ENCODE data around the gene UNC80.

Gene UNC80

DNA sequence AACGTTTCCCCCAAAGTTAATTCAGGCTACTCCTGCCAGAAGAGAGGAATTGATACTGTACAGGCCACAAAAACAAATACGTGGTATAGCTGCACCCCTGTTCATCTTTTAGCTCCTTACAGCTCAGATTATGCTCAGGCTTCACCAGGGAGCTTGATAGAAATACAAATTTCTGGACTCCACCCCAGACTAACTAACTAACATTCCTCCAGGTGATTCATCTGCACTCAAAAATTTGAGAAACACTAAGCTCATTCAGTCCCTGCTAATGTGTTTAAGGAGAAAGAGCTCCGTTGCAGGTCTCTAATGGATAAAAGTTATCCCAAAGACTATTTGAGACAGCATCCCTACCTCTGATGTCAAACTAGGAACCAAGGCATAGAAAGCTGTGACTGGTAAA lies 36.8 kb upstream of the UNC80 start:
- no peaks in the 10 kb centered on the region for H3K4me1 ChIP-seq (ENCODE audit: low read length)
- H3K9ac ChIP-seq (ENCODE audit: low read length) = no peak overlapping the region
- no peaks in the 10 kb centered on the region for H3F3A ChIP-seq (ENCODE audit: insufficient read depth, low read length)
- H3K27ac ChIP-seq (ENCODE audit: low read length) = no peak overlapping the region
- no peak for DNase-seq
- no peaks in the 10 kb centered on the region for H3K36me3 ChIP-seq (replicated peaks; ENCODE audit: insufficient read depth, low read length)
- TF ChIP-seq, protein P1, sequence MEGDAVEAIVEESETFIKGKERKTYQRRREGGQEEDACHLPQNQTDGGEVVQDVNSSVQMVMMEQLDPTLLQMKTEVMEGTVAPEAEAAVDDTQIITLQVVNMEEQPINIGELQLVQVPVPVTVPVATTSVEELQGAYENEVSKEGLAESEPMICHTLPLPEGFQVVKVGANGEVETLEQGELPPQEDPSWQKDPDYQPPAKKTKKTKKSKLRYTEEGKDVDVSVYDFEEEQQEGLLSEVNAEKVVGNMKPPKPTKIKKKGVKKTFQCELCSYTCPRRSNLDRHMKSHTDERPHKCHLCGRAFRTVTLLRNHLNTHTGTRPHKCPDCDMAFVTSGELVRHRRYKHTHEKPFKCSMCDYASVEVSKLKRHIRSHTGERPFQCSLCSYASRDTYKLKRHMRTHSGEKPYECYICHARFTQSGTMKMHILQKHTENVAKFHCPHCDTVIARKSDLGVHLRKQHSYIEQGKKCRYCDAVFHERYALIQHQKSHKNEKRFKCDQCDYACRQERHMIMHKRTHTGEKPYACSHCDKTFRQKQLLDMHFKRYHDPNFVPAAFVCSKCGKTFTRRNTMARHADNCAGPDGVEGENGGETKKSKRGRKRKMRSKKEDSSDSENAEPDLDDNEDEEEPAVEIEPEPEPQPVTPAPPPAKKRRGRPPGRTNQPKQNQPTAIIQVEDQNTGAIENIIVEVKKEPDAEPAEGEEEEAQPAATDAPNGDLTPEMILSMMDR (IDR thresholded peaks at IDR 0.05; ENCODE audit: low read length) = no peak
- TF ChIP-seq EZH2 (optimal IDR thresholded peaks at IDR 0.05; ENCODE audit: low read depth, low read length) (no peak), EZH2phosphoT487 (IDR thresholded peaks at IDR 0.05; ENCODE audit: low read length) (no peak)
- no peaks in the 10 kb centered on the region for H3K27me3 ChIP-seq (replicated peaks; ENCODE audit: insufficient read depth, low read length)
- no peaks in the 10 kb centered on the region for H3K9me3 ChIP-seq (replicated peaks; ENCODE audit: insufficient read depth, low read length)
- no peaks in the 10 kb centered on the region for H3K9me2 ChIP-seq (replicated peaks; ENCODE audit: insufficient read depth, low read length)
- H3K4me3 ChIP-seq (ENCODE audit: low read length) = no peak overlapping the region
- no peaks in the 10 kb centered on the region for H3K79me2 ChIP-seq (ENCODE audit: low read length)
- H3K4me2 ChIP-seq (ENCODE audit: low read depth, low read length) = no peak overlapping the region
- H2AFZ ChIP-seq (ENCODE audit: low read length) = no peak overlapping the region
- no peaks in the 10 kb centered on the region for H4K20me1 ChIP-seq (ENCODE audit: insufficient read depth, low read length)

DNA sequence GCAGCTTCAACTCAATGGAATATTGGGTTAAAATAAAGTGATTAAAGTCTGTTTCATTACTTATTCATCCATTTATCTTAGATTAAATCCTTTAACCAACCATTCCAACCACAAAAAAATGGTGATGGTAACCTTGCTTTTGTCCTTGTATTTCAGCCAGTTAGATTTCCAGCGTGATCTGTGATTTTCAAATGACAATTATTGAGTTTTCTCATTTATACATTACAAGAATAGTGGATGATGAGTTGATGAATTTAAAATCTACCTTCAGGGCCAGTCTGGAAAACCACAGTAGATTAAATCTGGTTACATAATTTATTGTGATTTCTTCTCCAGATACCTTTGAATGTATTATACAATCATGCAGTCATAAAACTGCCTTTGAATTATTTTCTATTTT lies 29.7 kb upstream of the UNC80 start:
- Histone ChIP-seq H3K9me3 (replicated peaks; ENCODE audit: insufficient read depth, low read length) (no peaks in the 10 kb centered on the region), H3K4me1 (ENCODE audit: low read length) (no peaks in the 10 kb centered on the region), H3F3A (ENCODE audit: insufficient read depth, low read length) (no peaks in the 10 kb centered on the region), H3K4me3 (ENCODE audit: low read length) (no peak overlapping the region), H3K79me2 (ENCODE audit: low read length) (no peaks in the 10 kb centered on the region), H3K36me3 (replicated peaks; ENCODE audit: insufficient read depth, low read length) (no peaks in the 10 kb centered on the region), H4K20me1 (ENCODE audit: insufficient read depth, low read length) (no peaks in the 10 kb centered on the region), H3K27me3 (replicated peaks; ENCODE audit: insufficient read depth, low read length) (no peaks in the 10 kb centered on the region), H3K4me2 (ENCODE audit: low read depth, low read length) (no peak overlapping the region), H2AFZ (ENCODE audit: low read length) (no peak overlapping the region), H3K9me2 (replicated peaks; ENCODE audit: insufficient read depth, low read length) (no peaks in the 10 kb centered on the region), H3K9ac (ENCODE audit: low read length) (no peak overlapping the region), H3K27ac (ENCODE audit: low read length) (no peak overlapping the region)
- TF ChIP-seq EZH2 (optimal IDR thresholded peaks at IDR 0.05; ENCODE audit: low read depth, low read length) (no peak), EZH2phosphoT487 (IDR thresholded peaks at IDR 0.05; ENCODE audit: low read length) (no peak)
- TF ChIP-seq, protein P1 (IDR thresholded peaks at IDR 0.05; ENCODE audit: low read length) = no peak
- DNase-seq = no peak

DNA sequence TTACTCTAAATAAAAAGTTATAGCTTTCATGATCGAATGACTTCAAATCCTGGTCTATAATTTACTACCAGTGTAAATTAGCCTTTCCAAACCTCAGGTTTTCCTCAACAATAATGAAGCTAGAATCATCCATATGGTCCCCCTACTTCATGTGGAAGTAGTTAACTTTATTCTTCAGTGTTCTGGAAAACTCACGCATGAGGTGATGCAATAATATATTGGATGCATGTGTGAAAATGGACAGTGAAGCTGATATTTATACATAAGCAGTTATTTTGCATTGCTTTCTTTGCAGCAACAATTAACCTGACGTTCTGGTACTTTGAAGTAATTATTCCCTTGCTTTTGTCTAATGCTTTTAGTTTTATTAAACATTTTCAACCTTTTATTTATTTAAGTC lies 18.6 kb upstream of the UNC80 start:
- no peaks in the 10 kb centered on the region for H3K79me2 ChIP-seq (ENCODE audit: low read length)
- H3K27me3 ChIP-seq (replicated peaks; ENCODE audit: insufficient read depth, low read length) = no peaks in the 10 kb centered on the region

More for the DNA sequence above, 18.6 kb upstream of the UNC80 start:
- no peaks in the 10 kb centered on the region for H3K9me2 ChIP-seq (replicated peaks; ENCODE audit: insufficient read depth, low read length)
- H3K4me3 ChIP-seq (ENCODE audit: low read length) = no peak overlapping the region
- no peak overlapping the region for H3K9ac ChIP-seq (ENCODE audit: low read length)
- no peaks in the 10 kb centered on the region for H3K4me1 ChIP-seq (ENCODE audit: low read length)
- H4K20me1 ChIP-seq (ENCODE audit: insufficient read depth, low read length) = no peaks in the 10 kb centered on the region
- H3K9me3 ChIP-seq (replicated peaks; ENCODE audit: insufficient read depth, low read length) = no peaks in the 10 kb centered on the region
- TF ChIP-seq, protein P1 (IDR thresholded peaks at IDR 0.05; ENCODE audit: low read length) = no peak
- no peak for TF ChIP-seq EZH2phosphoT487 (IDR thresholded peaks at IDR 0.05; ENCODE audit: low read length)
- TF ChIP-seq EZH2 (optimal IDR thresholded peaks at IDR 0.05; ENCODE audit: low read depth, low read length) = no peak
- no peak for DNase-seq
- no peaks in the 10 kb centered on the region for H3F3A ChIP-seq (ENCODE audit: insufficient read depth, low read length)
- H2AFZ ChIP-seq (ENCODE audit: low read length) = no peak overlapping the region
- H3K27ac ChIP-seq (ENCODE audit: low read length) = no peak overlapping the region
- H3K4me2 ChIP-seq (ENCODE audit: low read depth, low read length) = no peak overlapping the region
- H3K36me3 ChIP-seq (replicated peaks; ENCODE audit: insufficient read depth, low read length) = no peaks in the 10 kb centered on the region

Data from MM.1S (cell line).